Calu3 (cell line): Measurements from ENCODE around the gene UBE2S. TPM values are rescaled to one million over a fixed set of nuclear protein-coding genes. Genes with fewer than 3 reads are reported as not detected.

Source experiments
- BruUV-seq: library from RNA; stranded (reverse); fragments of 400-500 nt; replicated peaks from 2 replicates; lab custom pipeline; 2021; lab: Mats Ljungman, UMichigan
- CTCF ChIA-PET: fragments of 300-600 bp; sonication (Branson Sonifier 250); formaldehyde crosslinking; loops from one replicate; lab custom pipeline; 2022; ENCODE audit warnings: antibody characterized with exemption; lab: Charles Lee
- DNase-seq: peaks from one replicate; pipeline ENCODE4 v3.0.0; 2022
- H3K27ac Mint-ChIP-seq: one replicate; pipeline ENCODE4 v1.8.0; 2022; ENCODE audit warnings: mixed read lengths; ENCODE audit not compliant: unreplicated experiment
- H3K27me3 Mint-ChIP-seq: one replicate; pipeline ENCODE4 v1.8.0; 2022; ENCODE audit warnings: mixed read lengths; ENCODE audit not compliant: unreplicated experiment
- H3K36me3 Mint-ChIP-seq: one replicate; pipeline ENCODE4 v1.8.0; 2022; ENCODE audit warnings: mild to moderate bottlenecking, moderate library complexity, mixed read lengths; ENCODE audit not compliant: insufficient read depth, unreplicated experiment
- H3K4me1 Mint-ChIP-seq: one replicate; pipeline ENCODE4 v1.8.0; 2022; ENCODE audit warnings: mild to moderate bottlenecking, low read depth, mixed read lengths; ENCODE audit not compliant: unreplicated experiment
- H3K4me3 Mint-ChIP-seq: one replicate; pipeline ENCODE4 v1.8.0; 2022; ENCODE audit warnings: mild to moderate bottlenecking, low read depth, moderate library complexity, mixed read lengths; ENCODE audit not compliant: unreplicated experiment
- H3K9me3 Mint-ChIP-seq: one replicate; pipeline ENCODE4 v1.8.0; 2022; ENCODE audit warnings: low read depth, mixed read lengths; ENCODE audit not compliant: unreplicated experiment
- CTCF ChIP-seq: fragments of 200-600 bp; IDR thresholded peaks from one replicate; pipeline ENCODE4 v1.8.0; 2022; ENCODE audit warnings: antibody characterized with exemption; ENCODE audit not compliant: unreplicated experiment
- intact Hi-C: fragments of 100-400 bp; cut with micrococcal nuclease; formaldehyde crosslinking; loops from one replicate; pipeline ENCODE4 v1.10.0; 2022; ENCODE audit not compliant: unreplicated experiment
- total RNA-seq: library from RNA; stranded (reverse); gene quantifications from 2 replicates; pipeline ENCODE4 v1.2.3, GENCODE V29; 2022

Gene UBE2S
- total RNA-seq, 1 experiment from 2014 or later: 287 TPM

GRCh38 chr19:55453511-55454260 is 46.1 kb upstream of the UBE2S start:
- H3K4me1 Mint-ChIP-seq: no peaks in the 10 kb centered on the region
- H3K4me3 Mint-ChIP-seq: no peak overlapping the region
- peak overlapping the region; percentile 30 for H3K27ac Mint-ChIP-seq
- H3K27me3 Mint-ChIP-seq: peaks cover 17% of the 10 kb centered on the region
- BruUV-seq: no TSS peak
- CTCF ChIA-PET: interaction anchor here (0.6 to 1.1 kb wide), 2 partner anchors 14 to 253 kb away, joined by 3 read pairs; no protein-coding TSS in a partner anchor
- peaks cover 16% of the 10 kb centered on the region for H3K36me3 Mint-ChIP-seq
- no peak for DNase-seq
- intact Hi-C loops: no loop called here
- TF ChIP-seq CTCF: no peak
- no peaks in the 10 kb centered on the region for H3K9me3 Mint-ChIP-seq

GRCh38 chr19:55452749-55453346 is 45.3 kb upstream of the UBE2S start:
- no TSS peak for BruUV-seq
- no peak overlapping the region for H3K4me3 Mint-ChIP-seq
- peaks cover 17% of the 10 kb centered on the region for H3K27me3 Mint-ChIP-seq
- CTCF ChIA-PET: interaction anchor here (0.6 kb wide), 1 partner anchor 252 kb away, joined by 3 read pairs; no protein-coding TSS in a partner anchor
- peak overlapping the region; percentile 30 for H3K27ac Mint-ChIP-seq
- peak; percentile 44 for TF ChIP-seq CTCF
- intact Hi-C loops: no loop called here
- H3K9me3 Mint-ChIP-seq: no peaks in the 10 kb centered on the region
- no peak for DNase-seq
- peaks cover 16% of the 10 kb centered on the region for H3K36me3 Mint-ChIP-seq
- no peaks in the 10 kb centered on the region for H3K4me1 Mint-ChIP-seq

- intact Hi-C loops: no loop called here
- no peak for DNase-seq
- Mint-ChIP-seq H3K4me3 (no peak overlapping the region), H3K9me3 (no peaks in the 10 kb centered on the region), H3K36me3 (peaks cover 16% of the 10 kb centered on the region), H3K27me3 (peaks cover 17% of the 10 kb centered on the region), H3K27ac (no peak overlapping the region), H3K4me1 (no peaks in the 10 kb centered on the region)
- no TSS peak for BruUV-seq
- CTCF ChIA-PET: no interaction called here
- TF ChIP-seq CTCF: no peak
These were observed 44.6 kb upstream of the UBE2S start for GRCh38 chr19:55451965-55452748.

- Mint-ChIP-seq H3K4me1 (no peaks in the 10 kb centered on the region), H3K36me3 (peaks cover 16% of the 10 kb centered on the region), H3K27me3 (peaks cover 17% of the 10 kb centered on the region), H3K9me3 (no peaks in the 10 kb centered on the region), H3K4me3 (no peak overlapping the region), H3K27ac (no peak overlapping the region)
- intact Hi-C loops: no loop called here
- BruUV-seq: no TSS peak
- CTCF ChIA-PET: no interaction called here
- no peak for DNase-seq
- no peak for TF ChIP-seq CTCF
These were observed 43.8 kb upstream of the UBE2S start for GRCh38 chr19:55451163-55451964.
